GM12878 (cell line): ENCODE measurements around the gene LGALS3BP. TPM values are rescaled to one million over a fixed set of nuclear protein-coding genes. Genes with fewer than 3 reads are reported as not detected.

Experiments used
- ATAC-seq: fragments of 200-7000 bp; cut with Tn5 transposase; 3 replicates; pipeline ENCODE4 v1.9.1; 2020; ENCODE audit warnings: mild to moderate bottlenecking, moderate library complexity
- BruUV-seq: library from RNA; stranded (reverse); fragments of 400-500 nt; replicated peaks from 2 replicates; lab custom pipeline; 2021; lab: Mats Ljungman, UMichigan
- CTCF ChIA-PET: fragments of 300-600 bp; sonication (Branson Sonifier 250); formaldehyde crosslinking; extraction: SDS; loops from one replicate; lab custom pipeline; 2021; ENCODE audit warnings: inconsistent platforms; lab: Yijun Ruan, JAX
- POLR2A ChIA-PET: fragments of 350-600 bp; formaldehyde crosslinking; extraction: SDS; loops from one replicate; lab custom pipeline; 2021; ENCODE audit warnings: inconsistent platforms; lab: Charles Lee
- RAD21 ChIA-PET: fragments of 300-600 bp; sonication (Branson Sonifier 250); formaldehyde crosslinking; loops from one replicate; lab custom pipeline; 2023; ENCODE audit warnings: antibody characterized with exemption; ENCODE audit not compliant: unreplicated experiment; lab: Charles Lee
- SMC1A ChIA-PET: fragments of 300-600 bp; sonication (Branson Sonifier 250); formaldehyde crosslinking; loops from one replicate; lab custom pipeline; 2023; ENCODE audit not compliant: unreplicated experiment, uncharacterized antibody; lab: Charles Lee
- DNase-seq: peaks from one replicate; pipeline ENCODE4 v3.0.0-alpha.2; 2011; ENCODE audit warnings: low read depth, low spot score
- FAIRE-seq: peaks from 3 replicates; lab custom pipeline; 2011; peaks lifted over from hg19 to GRCh38; lab: Jason Lieb, UNC
- H2AFZ ChIP-seq: 2 replicates; pipeline ENCODE4 v1.6.0; 2011; ENCODE audit warnings: low read depth, low read length, control low read depth; ENCODE audit not compliant: control insufficient read depth
- H3K27ac ChIP-seq: 2 replicates; pipeline ENCODE4 v1.5.1; 2011; ENCODE audit warnings: control low read depth; ENCODE audit not compliant: control insufficient read depth, insufficient read depth
- H3K27me3 ChIP-seq, 2 experiments: replicated peaks in 1 of 2; 2 replicates each; pipeline versions ENCODE4 v1.6.0 to v1.6.1; 2011; ENCODE audit warnings: low read length in 1 of 2; ENCODE audit not compliant: control insufficient read depth in 2 of 2, insufficient read depth in 2 of 2
- H3K36me3 ChIP-seq, 2 experiments: 2 replicates each; pipeline ENCODE4 v1.5.1; 2011; ENCODE audit warnings: low read length in 1 of 2; ENCODE audit not compliant: control insufficient read depth in 2 of 2, insufficient read depth in 2 of 2
- H3K4me1 ChIP-seq: 2 replicates; pipeline ENCODE4 v1.6.1; 2011; ENCODE audit warnings: mild to moderate bottlenecking, low read length, moderate library complexity, mixed read lengths; ENCODE audit not compliant: control insufficient read depth, insufficient read depth
- H3K4me2 ChIP-seq: 2 replicates; pipeline ENCODE4 v1.6.0; 2011; ENCODE audit warnings: control low read depth; ENCODE audit not compliant: control insufficient read depth, insufficient read depth
- H3K4me3 ChIP-seq: fragments of 200-600 bp; sonication (generic); 2 replicates; pipeline ENCODE4 v1.5.1; 2016
- H3K79me2 ChIP-seq: 2 replicates; pipeline ENCODE4 v1.6.0; 2011; ENCODE audit warnings: low read length; ENCODE audit not compliant: control insufficient read depth, insufficient read depth
- H3K9ac ChIP-seq: 2 replicates; pipeline ENCODE4 v1.8.0; 2011; ENCODE audit warnings: low read length, control low read depth, mixed read lengths; ENCODE audit not compliant: control insufficient read depth, insufficient read depth
- H3K9me3 ChIP-seq: replicated peaks from 3 replicates; pipeline ENCODE4 v1.5.1; 2011; ENCODE audit warnings: mild to moderate bottlenecking, low read length; ENCODE audit not compliant: control insufficient read depth, insufficient read depth
- H4K20me1 ChIP-seq: 2 replicates; pipeline ENCODE4 v1.6.0; 2011; ENCODE audit not compliant: control insufficient read depth, insufficient read depth
- HDAC6 ChIP-seq: fragments of 200-600 bp; sonication (generic); IDR thresholded peaks from one replicate; pipeline ENCODE4 v1.8.0; 2017; ENCODE audit warnings: antibody characterized with exemption; ENCODE audit not compliant: unreplicated experiment
- MEF2A ChIP-seq: IDR thresholded peaks from 2 replicates; pipeline ENCODE4 v1.6.1; 2011; ENCODE audit warnings: low read depth, mild to moderate bottlenecking, low read length, moderate library complexity; ENCODE audit not compliant: insufficient read depth
- MEF2B ChIP-seq: fragments of 450-650 bp; IDR thresholded peaks from 2 replicates; pipeline ENCODE4 v1.6.1; 2018; ENCODE audit warnings: mild to moderate bottlenecking, moderate library complexity; ENCODE audit not compliant: partially characterized antibody, poor library complexity, severe bottlenecking
- RB1 ChIP-seq: fragments of 450-650 bp; formaldehyde crosslinking; IDR thresholded peaks from 2 replicates; pipeline ENCODE4 v1.6.1; 2017; ENCODE audit warnings: mild to moderate bottlenecking, borderline replicate concordance
- RCOR1 ChIP-seq: conservative IDR thresholded peaks from 2 replicates; pipeline ENCODE4 v1.6.1; 2012; ENCODE audit warnings: low read depth, low read length, improper control_type of control experiment
- TCF7 ChIP-seq: IDR thresholded peaks from 2 replicates; pipeline ENCODE4 v1.6.1; 2014; ENCODE audit warnings: antibody characterized with exemption, borderline replicate concordance
- WGBS: methylation state at CpG from one replicate; pipeline ENCODE4 v1.1.6; 2016; ENCODE audit warnings: low lambda C conversion rate; ENCODE audit not compliant: insufficient replicate concordance, insufficient coverage; ENCODE audit errors: missing lambda C conversion rate; 5-methylcytosine and 5-hydroxymethylcytosine counted together
- in situ Hi-C: fragments of 300-500 bp; cut with MboI; formaldehyde crosslinking; loops from 9 replicates; pipeline ENCODE4 v1.14.3; 2018; ENCODE audit warnings: mixed read lengths
- intact Hi-C: fragments of 100-400 bp; cut with micrococcal nuclease; formaldehyde crosslinking; loops from one replicate; pipeline ENCODE4 v1.14.2; 2022; ENCODE audit not compliant: unreplicated experiment
- polyA plus RNA-seq, 11 experiments: library from polyadenylated mRNA; depleted of rRNA in 4 of 11; unstranded in 6 of 11; stranded (reverse) in 5 of 11; fragments of >200 nt; fragmentation: Nextera tagmentation in 4 of 11; fragmentation: Illumina TruSeq in 1 of 11; extraction: Ambion mirVana in 4 of 11; extraction: Trizol in 1 of 11; gene quantifications; 1 replicate in 1 of 11; 2 replicates in 10 of 11; pipeline versions ENCODE4 v1.2.1 to v1.2.3, GENCODE V29; 2011 to 2016; ENCODE audit warnings: inconsistent platforms in 2 of 11, missing spikeins in 2 of 11, low read depth in 1 of 11
- total RNA-seq, 4 experiments: library from RNA; depleted of rRNA in 3 of 4; stranded (reverse); fragments of >200 nt in 3 of 4; fragmentation: Illumina TruSeq in 1 of 4; extraction: Trizol in 1 of 4; gene quantifications; 2 replicates each; pipeline versions ENCODE4 v1.2.1 to v1.2.3, GENCODE V29; 2013 to 2021
- TF ChIP-seq, protein P1 (sequence below): fragments of 450-650 bp; IDR thresholded peaks from 2 replicates; pipeline ENCODE4 v1.6.1; 2016; ENCODE audit warnings: mild to moderate bottlenecking
- TF ChIP-seq, protein P2 (sequence below): fragments of 450-650 bp; conservative IDR thresholded peaks from 2 replicates; pipeline ENCODE4 v1.6.1; 2017; ENCODE audit warnings: mild to moderate bottlenecking, moderate library complexity
- TF ChIP-seq, protein P3 (sequence below): fragments of 450-650 bp; IDR thresholded peaks from 2 replicates; pipeline ENCODE4 v1.6.1; 2018; ENCODE audit warnings: mild to moderate bottlenecking, low read depth, moderate library complexity; ENCODE audit not compliant: partially characterized antibody

Gene LGALS3BP
- total and polyA plus RNA-seq, 10 of the 15 experiments (the other 5 are each of a cell fraction or from before 2014, with no cell fraction given) = 0.52 to 5.2 (median 1.9) TPM

DNA sequence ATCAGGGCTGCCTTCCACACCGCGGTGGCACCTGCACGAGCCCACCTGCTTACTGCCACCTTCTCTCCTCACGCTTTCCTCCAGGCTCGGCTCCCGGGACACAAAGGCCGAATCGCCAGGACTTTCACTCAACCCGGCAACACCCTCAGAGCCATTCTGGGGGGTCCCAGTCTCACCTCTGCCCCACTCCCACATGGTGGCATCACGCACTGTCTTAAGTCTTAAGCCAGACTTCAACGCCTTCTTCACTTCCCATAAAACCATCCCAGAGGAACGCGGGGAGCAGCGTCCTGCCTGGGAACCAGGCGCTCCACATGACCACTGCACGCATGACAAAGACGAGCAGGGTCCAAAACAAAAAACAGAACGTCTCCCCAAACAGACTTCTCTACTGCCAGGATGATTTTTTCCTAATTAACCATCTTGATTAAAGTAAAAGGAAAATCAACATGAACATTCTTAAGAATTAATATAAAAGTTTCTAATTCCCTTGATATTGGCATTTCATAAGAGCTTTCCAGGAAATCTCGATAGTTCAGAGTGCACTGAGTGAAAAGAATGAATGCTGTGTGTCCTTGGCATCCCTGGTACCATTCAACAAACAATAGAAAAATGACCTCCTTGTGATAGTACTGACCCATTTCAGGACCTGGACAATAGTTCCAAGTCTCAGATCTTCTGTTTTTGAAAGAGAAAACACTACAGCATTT is 27.2 kb upstream of the LGALS3BP start (continued):
- TF ChIP-seq, protein P1, sequence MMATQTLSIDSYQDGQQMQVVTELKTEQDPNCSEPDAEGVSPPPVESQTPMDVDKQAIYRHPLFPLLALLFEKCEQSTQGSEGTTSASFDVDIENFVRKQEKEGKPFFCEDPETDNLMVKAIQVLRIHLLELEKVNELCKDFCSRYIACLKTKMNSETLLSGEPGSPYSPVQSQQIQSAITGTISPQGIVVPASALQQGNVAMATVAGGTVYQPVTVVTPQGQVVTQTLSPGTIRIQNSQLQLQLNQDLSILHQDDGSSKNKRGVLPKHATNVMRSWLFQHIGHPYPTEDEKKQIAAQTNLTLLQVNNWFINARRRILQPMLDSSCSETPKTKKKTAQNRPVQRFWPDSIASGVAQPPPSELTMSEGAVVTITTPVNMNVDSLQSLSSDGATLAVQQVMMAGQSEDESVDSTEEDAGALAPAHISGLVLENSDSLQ = no peak
- no peak for TF ChIP-seq MEF2A
- TF ChIP-seq MEF2B = no peak
- no peak for TF ChIP-seq TCF7
- TF ChIP-seq RCOR1 = no peak
- TF ChIP-seq, all 136 proteins: peak for 0

DNA sequence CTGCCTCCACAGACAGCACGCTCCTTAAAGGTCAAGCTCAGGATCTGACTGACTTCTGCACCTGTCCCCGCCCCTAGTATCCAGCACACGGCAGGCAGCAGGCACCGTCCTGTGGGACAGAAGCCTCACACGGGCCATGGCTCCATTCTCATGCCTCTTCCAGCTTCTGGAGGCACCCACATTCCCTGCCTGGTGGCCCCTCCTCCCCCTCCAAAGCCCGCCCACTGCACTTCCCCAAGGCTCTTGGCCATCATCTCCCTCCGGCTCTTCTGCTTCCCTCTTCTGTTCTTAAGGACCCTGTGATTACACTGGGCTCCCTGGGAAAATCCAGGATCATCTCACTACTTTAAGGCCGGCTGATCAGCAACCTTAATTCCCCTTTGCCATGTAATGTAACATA is 26.3 kb upstream of the LGALS3BP start:
- Histone ChIP-seq H3K4me2 (0 out of 2 replicates have a peak overlapping the region, but pooled peaks have one; percentile 33), H4K20me1 (no peaks in the 10 kb centered on the region; the same call in none of the 2 replicates), H3K4me3 (no peak overlapping the region), H3K4me1 (peaks cover 8% of the 10 kb centered on the region), H3K27me3 (no peaks in the 10 kb centered on the region), H3K79me2 (peaks cover 39% of the 10 kb centered on the region), H3K9me3 (no peaks in the 10 kb centered on the region), H2AFZ (no peak overlapping the region), H3K9ac (no peak overlapping the region), H3K27ac (no peak overlapping the region), H3K36me3 (no peaks in the 10 kb centered on the region; a peak in 1 of 4 replicates)
- no TSS peak for BruUV-seq
- intact Hi-C loops (no loop called here), in situ Hi-C loops (no loop called here)
- ChIA-PET SMC1A (no interaction called here), RAD21 (no interaction called here), POLR2A (no interaction called here), CTCF (no interaction called here)
- ATAC-seq (no peak), FAIRE-seq (no peak), DNase-seq (no peak)
- 85% methylated on average over 7 of the region's 8 CpGs for WGBS
- TF ChIP-seq RB1 (no peak), HDAC6 (no peak)
- TF ChIP-seq, protein P2, sequence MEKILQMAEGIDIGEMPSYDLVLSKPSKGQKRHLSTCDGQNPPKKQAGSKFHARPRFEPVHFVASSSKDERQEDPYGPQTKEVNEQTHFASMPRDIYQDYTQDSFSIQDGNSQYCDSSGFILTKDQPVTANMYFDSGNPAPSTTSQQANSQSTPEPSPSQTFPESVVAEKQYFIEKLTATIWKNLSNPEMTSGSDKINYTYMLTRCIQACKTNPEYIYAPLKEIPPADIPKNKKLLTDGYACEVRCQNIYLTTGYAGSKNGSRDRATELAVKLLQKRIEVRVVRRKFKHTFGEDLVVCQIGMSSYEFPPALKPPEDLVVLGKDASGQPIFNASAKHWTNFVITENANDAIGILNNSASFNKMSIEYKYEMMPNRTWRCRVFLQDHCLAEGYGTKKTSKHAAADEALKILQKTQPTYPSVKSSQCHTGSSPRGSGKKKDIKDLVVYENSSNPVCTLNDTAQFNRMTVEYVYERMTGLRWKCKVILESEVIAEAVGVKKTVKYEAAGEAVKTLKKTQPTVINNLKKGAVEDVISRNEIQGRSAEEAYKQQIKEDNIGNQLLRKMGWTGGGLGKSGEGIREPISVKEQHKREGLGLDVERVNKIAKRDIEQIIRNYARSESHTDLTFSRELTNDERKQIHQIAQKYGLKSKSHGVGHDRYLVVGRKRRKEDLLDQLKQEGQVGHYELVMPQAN = no peak
- TF ChIP-seq, protein P3, sequence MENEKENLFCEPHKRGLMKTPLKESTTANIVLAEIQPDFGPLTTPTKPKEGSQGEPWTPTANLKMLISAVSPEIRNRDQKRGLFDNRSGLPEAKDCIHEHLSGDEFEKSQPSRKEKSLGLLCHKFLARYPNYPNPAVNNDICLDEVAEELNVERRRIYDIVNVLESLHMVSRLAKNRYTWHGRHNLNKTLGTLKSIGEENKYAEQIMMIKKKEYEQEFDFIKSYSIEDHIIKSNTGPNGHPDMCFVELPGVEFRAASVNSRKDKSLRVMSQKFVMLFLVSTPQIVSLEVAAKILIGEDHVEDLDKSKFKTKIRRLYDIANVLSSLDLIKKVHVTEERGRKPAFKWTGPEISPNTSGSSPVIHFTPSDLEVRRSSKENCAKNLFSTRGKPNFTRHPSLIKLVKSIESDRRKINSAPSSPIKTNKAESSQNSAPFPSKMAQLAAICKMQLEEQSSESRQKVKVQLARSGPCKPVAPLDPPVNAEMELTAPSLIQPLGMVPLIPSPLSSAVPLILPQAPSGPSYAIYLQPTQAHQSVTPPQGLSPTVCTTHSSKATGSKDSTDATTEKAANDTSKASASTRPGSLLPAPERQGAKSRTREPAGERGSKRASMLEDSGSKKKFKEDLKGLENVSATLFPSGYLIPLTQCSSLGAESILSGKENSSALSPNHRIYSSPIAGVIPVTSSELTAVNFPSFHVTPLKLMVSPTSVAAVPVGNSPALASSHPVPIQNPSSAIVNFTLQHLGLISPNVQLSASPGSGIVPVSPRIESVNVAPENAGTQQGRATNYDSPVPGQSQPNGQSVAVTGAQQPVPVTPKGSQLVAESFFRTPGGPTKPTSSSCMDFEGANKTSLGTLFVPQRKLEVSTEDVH = no peak
